GM21423 (cell line): Measurements from ENCODE around the gene C11orf68.
A peak's percentile ranks its signal among the peaks of the same experiment; 100 is the strongest.
"Not testable (repeated sequence)": the region's sequence is repeated elsewhere in the genome, so short reads cannot be mapped to it uniquely, and the experiment has no call there.

ENCODE experiments used
- ATAC-seq: cut with Tn5 transposase; IDR thresholded peaks from one replicate; pipeline ENCODE4 v1.9.1; 2021; ENCODE audit warnings: mild to moderate bottlenecking, moderate library complexity; ENCODE audit not compliant: unreplicated experiment

C11orf68 gene

GRCh38 chr11:65915821-65916251 lies 3.0 kb downstream of the C11orf68 start:
- no peak for ATAC-seq

- ATAC-seq, result no peak
Measured at GRCh38 chr11:65915101-65915820, 3.6 kb downstream of the C11orf68 start.

- no peak for ATAC-seq
Measured at GRCh38 chr11:65912845-65913244, 6.0 kb downstream of the C11orf68 start.

DNA sequence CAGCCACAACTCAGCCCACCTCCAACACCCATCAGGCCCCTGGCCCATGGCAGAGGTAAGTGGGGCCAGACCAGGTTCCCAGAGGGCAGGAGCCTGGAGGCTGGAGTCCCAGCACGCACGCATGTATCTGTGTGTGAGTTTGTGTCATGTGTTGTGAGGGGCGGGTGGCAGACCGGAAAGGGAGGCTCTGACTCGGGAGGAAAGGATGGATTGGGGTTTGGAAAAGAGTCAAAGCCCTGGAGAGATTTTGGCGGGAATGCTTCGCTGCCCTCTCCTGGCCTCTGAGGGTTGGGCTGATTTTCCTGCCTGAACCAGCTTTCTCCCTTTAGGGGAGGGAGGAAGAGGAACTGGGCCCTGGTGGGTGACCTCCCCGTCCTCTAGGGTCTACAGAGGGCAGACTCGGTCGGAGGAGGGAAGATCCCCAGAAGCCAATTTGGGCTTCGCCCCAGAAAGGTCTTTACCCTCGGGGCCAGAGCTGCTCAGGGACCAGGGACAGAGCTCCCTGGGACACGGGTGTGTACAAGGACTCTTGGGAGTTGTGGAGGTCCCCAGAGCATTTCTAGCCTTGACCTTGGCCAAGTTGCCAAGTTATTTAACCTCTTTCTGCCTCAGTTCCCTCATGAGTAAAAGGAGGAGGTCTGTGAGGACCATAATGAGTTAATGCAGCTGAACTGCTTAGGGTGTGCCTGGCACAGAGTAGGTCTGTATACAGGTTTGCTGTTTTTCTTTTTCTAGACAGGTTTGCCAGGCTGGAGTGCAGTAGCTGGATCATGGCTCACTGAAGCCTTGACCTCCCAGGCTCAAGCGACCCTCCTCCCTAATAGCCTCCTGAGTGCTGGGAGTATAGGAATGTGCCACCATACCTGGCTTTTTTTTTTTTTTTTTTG lies 6.9 kb downstream of the C11orf68 start:
- ATAC-seq, result no peak

DNA sequence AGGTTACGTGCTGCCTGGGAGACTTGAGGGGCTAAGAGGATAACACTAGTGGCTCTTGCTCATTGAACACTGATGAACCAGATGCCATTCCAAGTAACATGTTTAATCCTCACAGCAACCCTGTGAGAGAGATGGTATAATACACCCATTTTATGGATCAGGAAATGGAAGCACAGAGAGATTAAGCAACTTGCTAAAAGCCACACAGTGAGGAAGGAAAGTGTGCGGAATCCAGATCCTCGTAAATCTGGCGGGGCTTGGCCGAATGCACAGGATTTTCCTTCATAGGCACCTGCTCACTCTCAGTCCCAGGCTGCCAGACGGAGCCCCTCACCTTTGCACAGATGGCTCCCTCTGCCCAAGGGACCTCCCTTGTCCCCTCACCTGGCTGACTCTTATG lies 11.0 kb downstream of the C11orf68 start:
- ATAC-seq, result no peak

DNA sequence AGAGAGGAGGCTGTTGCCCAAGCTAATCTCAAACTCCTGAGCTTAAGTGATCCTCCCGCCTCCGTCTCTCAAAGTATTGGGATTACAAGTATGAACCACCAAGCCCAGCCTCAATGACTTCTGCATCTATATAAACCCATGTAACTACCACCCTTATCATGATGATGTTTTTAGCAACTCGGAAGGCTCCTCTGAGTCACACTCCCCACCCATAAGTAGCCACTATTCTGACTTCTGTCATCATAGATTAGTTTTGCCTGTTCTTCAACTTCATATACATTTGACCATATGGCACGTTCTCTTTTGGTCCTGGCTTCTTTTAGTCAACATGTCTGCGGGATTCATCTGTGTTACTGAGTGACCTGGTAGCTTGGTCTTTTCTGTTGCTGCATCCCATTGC lies 12.3 kb downstream of the C11orf68 start:
- no peak for ATAC-seq

GRCh38 chr11:65903715-65904114 lies 15.1 kb downstream of the C11orf68 start:
- ATAC-seq, result no peak

DNA sequence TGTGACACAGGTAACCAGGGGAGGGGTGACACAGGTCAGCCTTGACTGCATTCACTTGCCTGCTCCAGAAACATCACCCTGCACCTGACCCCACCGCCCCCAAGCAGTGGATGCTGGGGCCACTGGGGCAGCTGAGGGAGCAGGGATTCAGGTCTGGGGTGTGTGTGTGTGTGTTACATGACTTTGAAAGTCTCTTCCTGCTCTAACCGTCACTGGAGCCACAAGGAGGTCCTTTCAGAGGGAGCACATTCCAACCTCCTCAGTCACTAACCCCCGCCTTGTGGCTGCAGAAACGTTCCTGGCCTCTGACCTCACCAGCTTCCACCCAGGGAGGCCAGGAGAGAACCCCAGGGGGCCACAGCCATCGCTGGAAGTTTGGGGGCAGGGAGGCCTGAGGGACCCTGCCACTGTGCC lies 15.8 kb downstream of the C11orf68 start:
- no peak for ATAC-seq

GRCh38 chr11:65900899-65901180 lies 18.0 kb downstream of the C11orf68 start:
- no peak for ATAC-seq

GRCh38 chr11:65900125-65900898 lies 18.6 kb downstream of the C11orf68 start, which contains the start of gene FOSL1:
FOSL1 (minus strand) TSS chr11:65900388; CDS start chr11:65900339, 49 bp downstream.
- peak; percentile 79 for ATAC-seq

GRCh38 chr11:65899356-65900124 lies 19.3 kb downstream of the C11orf68 start:
- ATAC-seq, result no peak

GRCh38 chr11:65898656-65899355 lies 20.1 kb downstream of the C11orf68 start:
- no peak for ATAC-seq

GRCh38 chr11:65897020-65897471 lies 21.8 kb downstream of the C11orf68 start:
- ATAC-seq, result no peak

DNA sequence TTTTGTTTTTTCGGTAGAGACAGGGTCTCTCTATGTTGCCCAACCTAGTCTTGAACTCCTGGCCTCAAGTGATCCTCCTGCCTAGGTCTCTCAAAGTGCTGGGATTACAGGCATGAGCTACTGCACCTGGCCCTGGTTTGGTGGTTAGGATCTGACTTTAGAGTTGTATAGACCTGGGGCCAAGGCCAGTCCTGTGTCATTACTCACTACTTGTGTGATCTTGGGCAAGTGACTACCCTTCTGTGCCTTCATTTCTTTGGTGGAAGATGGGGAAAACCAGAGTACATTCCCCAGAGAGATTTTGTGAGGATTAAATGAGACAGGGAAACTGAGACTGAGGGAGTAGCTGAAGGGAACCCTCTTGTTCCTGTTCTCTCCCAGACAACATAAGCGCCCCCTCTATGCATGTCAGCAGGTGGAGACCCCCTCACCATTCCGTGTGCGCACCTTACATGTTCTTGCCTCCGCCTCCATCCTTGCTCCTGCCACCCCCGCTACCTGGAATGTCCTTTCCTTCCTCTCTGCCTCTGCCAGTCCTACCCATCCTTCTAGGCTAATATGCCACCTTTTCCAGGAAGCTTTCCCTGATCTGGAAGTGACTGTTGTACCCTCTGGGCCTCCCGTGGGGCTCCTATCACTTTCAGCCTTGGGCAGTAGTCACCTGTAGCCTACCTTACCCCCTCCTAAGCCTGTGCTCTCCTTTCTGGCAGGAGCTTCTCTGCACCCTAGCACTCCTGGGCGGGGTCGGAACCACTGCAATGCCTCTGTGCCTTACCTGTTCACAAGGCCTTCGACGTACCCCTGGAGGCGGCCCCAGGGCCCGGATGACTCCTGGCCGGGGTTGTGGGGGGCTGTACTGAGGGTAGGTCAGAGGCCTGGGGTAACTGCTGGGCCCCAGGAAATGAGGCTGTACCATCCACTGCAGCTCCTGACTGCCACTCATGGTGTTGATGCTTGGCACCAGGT lies 22.5 kb downstream of the C11orf68 start:
- ATAC-seq, result no peak

GRCh38 chr11:65895482-65895981 lies 23.3 kb downstream of the C11orf68 start:
- no peak for ATAC-seq

DNA sequence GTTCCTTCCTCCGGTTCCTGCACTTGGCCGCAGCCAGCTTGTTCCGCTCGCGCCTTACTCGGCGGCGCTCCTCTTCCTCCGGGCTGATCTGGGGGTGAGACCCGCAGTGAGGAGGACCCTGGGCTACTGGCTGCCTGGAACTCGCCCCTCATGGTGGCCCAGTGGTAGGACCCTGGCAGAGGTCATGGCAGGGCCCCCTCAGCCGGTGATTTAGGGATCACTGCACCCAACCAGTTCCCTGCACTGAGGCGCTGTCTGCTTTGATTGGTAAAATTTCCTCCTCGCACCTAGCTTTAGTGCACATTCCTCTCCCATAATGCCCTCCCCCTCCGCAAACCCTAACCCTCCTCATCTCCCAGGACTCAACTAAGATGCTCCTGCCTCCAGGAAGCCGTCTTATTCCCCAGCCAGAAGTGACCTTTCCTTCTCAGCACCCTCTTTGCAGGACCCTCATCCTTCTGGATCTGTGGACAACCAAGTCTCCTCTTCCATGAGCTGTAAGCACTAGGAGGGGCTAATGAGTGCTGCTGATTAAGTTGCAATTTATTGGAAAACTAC lies 24.7 kb downstream of the C11orf68 start:
- no peak for ATAC-seq

DNA sequence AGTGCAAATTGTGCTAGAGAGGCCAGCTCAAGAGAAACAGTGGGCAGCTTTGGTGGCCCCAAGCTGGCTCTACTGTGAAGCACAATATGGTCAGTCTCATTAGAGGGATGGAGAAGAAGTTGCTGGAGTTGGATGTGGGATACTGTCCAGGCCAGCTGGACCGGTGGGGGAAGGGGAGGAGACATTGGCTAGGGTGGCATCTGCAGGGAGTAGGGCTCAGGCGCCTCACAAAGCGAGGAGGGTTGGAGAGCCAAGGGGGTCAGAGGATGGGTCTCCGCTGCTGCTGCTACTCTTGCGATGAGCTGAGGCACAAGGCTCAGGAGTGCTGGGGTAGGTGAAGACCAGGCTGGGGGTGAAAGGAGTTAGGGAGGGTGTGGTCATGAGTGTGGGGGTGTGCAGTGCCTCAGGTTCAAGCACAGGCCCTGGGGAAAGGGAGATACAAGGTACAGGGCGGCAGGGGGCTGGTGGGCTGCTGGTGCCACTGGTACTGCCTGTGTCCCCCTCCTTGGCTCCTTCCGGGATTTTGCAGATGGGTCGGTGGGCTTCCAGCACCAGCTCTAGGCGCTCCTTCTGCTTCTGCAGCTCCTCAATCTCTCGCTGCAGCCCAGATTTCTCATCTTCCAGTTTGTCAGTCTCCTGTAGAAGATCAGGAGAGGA lies 26.1 kb downstream of the C11orf68 start:
- no peak for ATAC-seq

DNA sequence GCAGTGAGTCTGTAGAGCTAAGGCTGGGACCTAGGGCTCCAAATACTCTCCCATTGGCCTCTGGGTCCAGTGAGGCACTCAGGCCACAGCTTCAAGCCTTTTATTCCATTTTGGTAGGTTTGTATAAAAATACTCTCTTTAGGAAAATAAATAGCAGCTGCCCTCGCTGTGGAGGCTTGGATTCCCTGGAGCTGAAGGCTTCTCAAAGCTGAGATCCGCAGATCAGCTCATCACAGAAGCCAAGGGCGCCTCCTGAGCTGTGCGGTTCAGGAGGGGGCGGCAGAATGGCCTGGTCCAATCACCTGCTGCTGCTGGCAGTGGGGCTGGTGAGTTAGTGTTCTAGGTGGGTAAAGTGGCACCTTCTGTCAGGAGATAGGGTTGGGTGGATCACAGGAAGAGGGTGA lies 26.7 kb downstream of the C11orf68 start:
- not testable (repeated sequence) for ATAC-seq
